ACC112 (cell line): Measurements from ENCODE around the gene ZNF619.
A peak's percentile ranks its signal among the peaks of the same experiment; 100 is the strongest.

Experiments used
- H2AFZ ChIP-seq: fragments of 200-600 bp; sonication (generic); one replicate; pipeline ENCODE4 v1.6.0; 2017; ENCODE audit warnings: antibody characterized with exemption, low read length; ENCODE audit not compliant: unreplicated experiment
- H3K27ac ChIP-seq: fragments of 200-600 bp; sonication (generic); 2 replicates; pipeline ENCODE4 v1.5.1; 2014; ENCODE audit warnings: low read depth, mild to moderate bottlenecking, antibody characterized with exemption, low read length, moderate library complexity
- H3K27me3 ChIP-seq: fragments of 200-600 bp; sonication (generic); 2 replicates; pipeline ENCODE4 v1.6.1; 2014; ENCODE audit warnings: mild to moderate bottlenecking, antibody characterized with exemption, low read length, moderate library complexity, mixed read lengths; ENCODE audit not compliant: insufficient read depth
- H3K36me3 ChIP-seq: fragments of 200-600 bp; sonication (generic); 2 replicates; pipeline ENCODE4 v1.6.1; 2016; ENCODE audit warnings: mild to moderate bottlenecking, antibody characterized with exemption, low read length, moderate library complexity, mixed read lengths; ENCODE audit not compliant: insufficient read depth
- H3K4me1 ChIP-seq: fragments of 200-600 bp; sonication (generic); one replicate; pipeline ENCODE4 v1.6.1; 2016; ENCODE audit warnings: low read length, mixed read lengths; ENCODE audit not compliant: insufficient read depth, unreplicated experiment, control insufficient read depth
- H3K4me3 ChIP-seq: fragments of 200-600 bp; sonication (generic); 2 replicates; pipeline ENCODE4 v1.5.1; 2014; ENCODE audit warnings: mild to moderate bottlenecking, low read depth, low read length
- H3K79me2 ChIP-seq: fragments of 200-600 bp; sonication (generic); one replicate; pipeline ENCODE4 v1.6.0; 2016; ENCODE audit warnings: low read length; ENCODE audit not compliant: control insufficient read depth, unreplicated experiment, insufficient read depth

The ZNF619 gene

GRCh38 chr3:40524568-40525285 is 47.8 kb downstream of the ZNF619 start, which contains the start of gene ZNF621:
Gene ZNF621, plus strand, starts transcription at chr3:40524960. Its CDS starts 881 bp downstream, at chr3:40525841.
- Histone ChIP-seq H3K27me3 (no peaks in the 10 kb centered on the region), H3K79me2 (peaks cover 22% of the 10 kb centered on the region), H3K27ac (peak within 1 kb of the TSS; percentile 57; the same call in 1 of the 2 replicates), H3K4me3 (peak within 1 kb of the TSS; percentile 92), H2AFZ (peak within 1 kb of the TSS; percentile 90), H3K36me3 (peaks cover 23% of the 10 kb centered on the region), H3K4me1 (peaks cover 6% of the 10 kb centered on the region)

DNA sequence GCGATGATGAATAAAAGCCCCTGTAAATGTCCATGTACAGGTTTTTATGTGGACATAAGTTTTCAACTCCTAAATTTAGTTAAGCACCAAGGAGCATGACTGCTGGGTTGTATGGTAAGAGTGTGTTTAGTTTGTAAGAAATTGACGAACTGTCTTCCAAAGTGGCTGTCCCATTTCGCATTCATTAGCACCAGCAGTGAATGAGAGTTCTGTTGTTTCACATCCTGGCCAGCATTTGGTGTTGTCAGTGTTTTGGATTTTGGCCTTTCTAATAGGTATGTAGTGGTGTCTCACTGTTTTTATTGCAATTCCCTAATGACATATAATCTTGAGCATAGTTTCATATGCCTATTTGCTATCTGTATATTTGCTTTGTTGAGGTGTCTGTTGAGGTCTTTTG is 51.5 kb downstream of the ZNF619 start:
- Histone ChIP-seq H3K27me3 (no peaks in the 10 kb centered on the region), H3K79me2 (peaks cover 22% of the 10 kb centered on the region), H3K4me3 (no peak overlapping the region), H2AFZ (no peak overlapping the region), H3K27ac (no peak overlapping the region), H3K4me1 (peaks cover 6% of the 10 kb centered on the region), H3K36me3 (peaks cover 60% of the 10 kb centered on the region)

GRCh38 chr3:40532252-40532651 is 55.3 kb downstream of the ZNF619 start:
- Histone ChIP-seq H3K4me1 (no peaks in the 10 kb centered on the region), H3K27ac (no peak overlapping the region), H3K36me3 (peaks cover 91% of the 10 kb centered on the region), H3K79me2 (peaks cover 7% of the 10 kb centered on the region), H2AFZ (no peak overlapping the region), H3K27me3 (no peaks in the 10 kb centered on the region), H3K4me3 (no peak overlapping the region)

DNA sequence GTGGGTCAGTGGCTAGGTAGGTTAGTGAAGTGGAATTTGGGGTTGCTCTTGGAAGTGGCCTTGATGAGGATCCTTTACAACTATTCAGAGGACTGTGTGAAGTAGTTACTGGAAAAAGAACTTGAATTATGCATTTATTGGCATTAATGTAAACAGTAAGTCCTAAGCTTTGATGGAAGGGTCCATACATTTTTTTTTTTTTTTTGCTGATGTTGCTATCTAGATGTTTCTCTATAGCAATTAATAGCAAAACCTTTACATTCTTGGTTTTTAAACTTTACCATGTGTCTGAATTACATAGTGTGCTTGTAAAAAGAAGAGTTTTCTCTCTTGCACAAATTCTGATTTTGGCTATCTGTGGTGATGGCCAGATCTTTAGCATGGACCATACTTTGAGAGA is 57.4 kb downstream of the ZNF619 start:
- H3K4me3 ChIP-seq, result no peak overlapping the region
- peaks cover 88% of the 10 kb centered on the region for H3K36me3 ChIP-seq
- H2AFZ ChIP-seq, result no peak overlapping the region
- no peak overlapping the region for H3K27ac ChIP-seq
- H3K4me1 ChIP-seq, result no peaks in the 10 kb centered on the region
- no peaks in the 10 kb centered on the region for H3K79me2 ChIP-seq
- no peaks in the 10 kb centered on the region for H3K27me3 ChIP-seq
